DND-41 (cell line): Measurements from ENCODE around the gene L3MBTL2.

Experiments
- ATAC-seq: fragments of 200-7000 bp; cut with Tn5 transposase; 3 replicates; pipeline ENCODE4 v1.9.1; 2021; ENCODE audit warnings: low read depth; ENCODE audit not compliant: insufficient read depth
- DNase-seq: peaks from one replicate; pipeline ENCODE4 v3.0.0-alpha.2; 2020
- H2AFZ ChIP-seq: 2 replicates; pipeline ENCODE4 v1.6.0; 2012; ENCODE audit warnings: low read depth, low read length
- H3K27ac ChIP-seq: 2 replicates; pipeline ENCODE4 v1.5.1; 2012; ENCODE audit warnings: low read length, inconsistent platforms
- H3K27me3 ChIP-seq: fragments of 200-600 bp; sonication (generic); 2 replicates; pipeline ENCODE4 v1.6.0; 2012; ENCODE audit warnings: low read length, mild to moderate bottlenecking, inconsistent platforms; ENCODE audit not compliant: insufficient read depth, poor library complexity
- H3K36me3 ChIP-seq: 2 replicates; pipeline ENCODE4 v1.5.1; 2012; ENCODE audit warnings: low read length, inconsistent platforms; ENCODE audit not compliant: insufficient read depth
- H3K4me1 ChIP-seq: 2 replicates; pipeline ENCODE4 v1.5.1; 2012; ENCODE audit warnings: mild to moderate bottlenecking, low read length; ENCODE audit not compliant: insufficient read depth
- H3K4me2 ChIP-seq: 2 replicates; pipeline ENCODE4 v1.6.0; 2012; ENCODE audit warnings: mild to moderate bottlenecking, moderate library complexity, low read length, inconsistent platforms; ENCODE audit not compliant: insufficient read depth
- H3K4me3 ChIP-seq, 2 experiments: fragments of 200-600 bp in 1 of 2; shearing (Covaris generic) in 1 of 2; 2 replicates each; pipeline ENCODE4 v1.5.1; 2012 to 2016; ENCODE audit warnings: inconsistent platforms in 2 of 2, low read length in 2 of 2, mild to moderate bottlenecking in 2 of 2, low read depth in 1 of 2, moderate library complexity in 1 of 2
- H3K79me2 ChIP-seq: 2 replicates; pipeline ENCODE4 v1.6.0; 2012; ENCODE audit warnings: low read length, inconsistent platforms; ENCODE audit not compliant: insufficient read depth
- H3K9ac ChIP-seq: 2 replicates; pipeline ENCODE4 v1.6.0; 2012; ENCODE audit warnings: low read depth, mild to moderate bottlenecking, inconsistent platforms, low read length, moderate library complexity
- H3K9me3 ChIP-seq: 2 replicates; pipeline ENCODE4 v1.5.1; 2012; ENCODE audit warnings: low read length, moderate library complexity, mild to moderate bottlenecking, inconsistent platforms; ENCODE audit not compliant: insufficient read depth, severe bottlenecking
- H4K20me1 ChIP-seq: 2 replicates; pipeline ENCODE4 v1.6.0; 2012; ENCODE audit warnings: low read length; ENCODE audit not compliant: insufficient read depth
- CTCF ChIP-seq: IDR thresholded peaks from 2 replicates; pipeline ENCODE4 v1.5.1; 2012; ENCODE audit warnings: borderline replicate concordance, low read length, moderate library complexity, mild to moderate bottlenecking; ENCODE audit not compliant: poor library complexity, severe bottlenecking; ENCODE audit errors: extremely low read depth
- EZH2 ChIP-seq: IDR thresholded peaks from 3 replicates; pipeline ENCODE4 v1.6.1; 2012; ENCODE audit warnings: borderline replicate concordance, low read depth, mild to moderate bottlenecking, moderate library complexity, low read length, inconsistent platforms; ENCODE audit not compliant: severe bottlenecking

Gene L3MBTL2

GRCh38 chr22:41274856-41275255, 69.7 kb downstream of the L3MBTL2 start:
- Histone ChIP-seq H3K27ac (no peak overlapping the region), H3K27me3 (no peaks in the 10 kb centered on the region), H3K9ac (no peak overlapping the region), H3K79me2 (peaks cover 42% of the 10 kb centered on the region), H3K9me3 (no peaks in the 10 kb centered on the region), H2AFZ (no peak overlapping the region), H3K4me3 (no peak overlapping the region), H3K36me3 (peaks cover 88% of the 10 kb centered on the region), H3K4me2 (no peak overlapping the region), H3K4me1 (no peaks in the 10 kb centered on the region), H4K20me1 (peaks cover 19% of the 10 kb centered on the region; the same call in 1 of the 2 replicates)
- TF ChIP-seq CTCF (no peak), EZH2 (no peak)
- no peak for ATAC-seq
- DNase-seq: no peak

GRCh38 chr22:41280065-41280464, 75.0 kb downstream of the L3MBTL2 start:
- no peak overlapping the region for H3K4me3 ChIP-seq
- H3K9ac ChIP-seq: no peak overlapping the region
- no peak overlapping the region for H2AFZ ChIP-seq
- no peak overlapping the region for H3K4me2 ChIP-seq
- no peak for ATAC-seq
- H3K79me2 ChIP-seq: peaks cover 67% of the 10 kb centered on the region
- no peak for TF ChIP-seq EZH2
- TF ChIP-seq CTCF: no peak
- H3K27ac ChIP-seq: no peak overlapping the region
- H3K27me3 ChIP-seq: no peaks in the 10 kb centered on the region
- DNase-seq: no peak
- peaks cover 37% of the 10 kb centered on the region for H4K20me1 ChIP-seq
- H3K36me3 ChIP-seq: peaks cover 92% of the 10 kb centered on the region
- peaks cover 27% of the 10 kb centered on the region for H3K4me1 ChIP-seq
- H3K9me3 ChIP-seq: no peaks in the 10 kb centered on the region

- ATAC-seq (no peak), DNase-seq (no peak)
- Histone ChIP-seq H3K79me2 (peaks cover 73% of the 10 kb centered on the region), H3K27me3 (no peaks in the 10 kb centered on the region), H3K27ac (no peak overlapping the region), H3K4me1 (peaks cover 30% of the 10 kb centered on the region), H2AFZ (no peak overlapping the region), H3K4me2 (no peak overlapping the region), H3K36me3 (peaks cover 89% of the 10 kb centered on the region), H3K9ac (no peak overlapping the region), H4K20me1 (peaks cover 34% of the 10 kb centered on the region), H3K9me3 (no peaks in the 10 kb centered on the region), H3K4me3 (no peak overlapping the region)
- TF ChIP-seq EZH2 (no peak), CTCF (no peak)
These were observed 75.7 kb downstream of the L3MBTL2 start for GRCh38 chr22:41280854-41281253.
